ENCODE measurements around the gene NKTR. TPM values are rescaled to one million over a fixed set of nuclear protein-coding genes. Genes with fewer than 3 reads are reported as not detected.

The NKTR gene
- total RNA-seq, 1 donor from 2014 or later, result 87.3 TPM

DNA sequence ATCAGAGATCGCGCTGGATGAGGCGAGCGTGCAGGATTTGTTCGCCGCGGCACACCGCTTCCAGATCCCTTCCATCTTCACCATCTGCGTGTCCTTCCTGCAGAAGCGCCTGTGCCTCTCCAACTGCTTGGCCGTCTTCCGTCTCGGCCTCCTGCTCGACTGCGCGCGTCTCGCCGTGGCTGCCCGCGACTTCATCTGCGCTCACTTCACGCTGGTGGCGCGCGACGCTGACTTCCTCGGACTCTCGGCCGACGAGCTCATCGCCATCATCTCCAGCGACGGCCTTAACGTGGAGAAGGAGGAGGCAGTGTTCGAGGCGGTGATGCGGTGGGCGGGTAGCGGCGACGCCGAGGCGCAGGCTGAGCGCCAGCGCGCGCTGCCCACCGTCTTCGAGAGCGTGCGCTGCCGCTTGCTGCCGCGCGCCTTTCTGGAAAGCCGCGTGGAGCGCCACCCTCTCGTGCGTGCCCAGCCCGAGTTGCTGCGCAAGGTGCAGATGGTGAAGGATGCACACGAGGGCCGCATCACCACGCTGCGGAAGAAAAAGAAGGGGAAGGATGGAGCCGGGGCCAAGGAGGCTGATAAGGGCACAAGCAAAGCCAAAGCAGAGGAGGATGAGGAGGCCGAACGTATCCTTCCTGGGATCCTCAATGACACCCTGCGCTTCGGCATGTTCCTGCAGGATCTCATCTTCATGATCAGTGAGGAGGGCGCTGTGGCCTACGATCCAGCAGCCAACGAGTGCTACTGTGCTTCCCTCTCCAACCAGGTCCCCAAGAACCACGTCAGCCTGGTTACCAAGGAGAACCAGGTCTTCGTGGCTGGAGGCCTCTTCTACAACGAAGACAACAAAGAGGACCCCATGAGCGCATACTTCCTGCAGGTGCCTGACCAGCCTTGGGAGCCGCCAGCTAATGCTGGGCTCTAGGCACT lies 85.7 kb downstream of the NKTR start:
- intact Hi-C loops (cut with DNase I), result no loop called here
- H3K4me3 ChIP-seq, result peak overlapping the region; percentile 20
- ATAC-seq, result no peak
- H3K27me3 ChIP-seq (ENCODE audit: low read depth), result peaks cover 18% of the 10 kb centered on the region
- H3K36me3 ChIP-seq, result no peaks in the 10 kb centered on the region
- H3K9me3 ChIP-seq, result no peaks in the 10 kb centered on the region
- TF ChIP-seq, protein P1, sequence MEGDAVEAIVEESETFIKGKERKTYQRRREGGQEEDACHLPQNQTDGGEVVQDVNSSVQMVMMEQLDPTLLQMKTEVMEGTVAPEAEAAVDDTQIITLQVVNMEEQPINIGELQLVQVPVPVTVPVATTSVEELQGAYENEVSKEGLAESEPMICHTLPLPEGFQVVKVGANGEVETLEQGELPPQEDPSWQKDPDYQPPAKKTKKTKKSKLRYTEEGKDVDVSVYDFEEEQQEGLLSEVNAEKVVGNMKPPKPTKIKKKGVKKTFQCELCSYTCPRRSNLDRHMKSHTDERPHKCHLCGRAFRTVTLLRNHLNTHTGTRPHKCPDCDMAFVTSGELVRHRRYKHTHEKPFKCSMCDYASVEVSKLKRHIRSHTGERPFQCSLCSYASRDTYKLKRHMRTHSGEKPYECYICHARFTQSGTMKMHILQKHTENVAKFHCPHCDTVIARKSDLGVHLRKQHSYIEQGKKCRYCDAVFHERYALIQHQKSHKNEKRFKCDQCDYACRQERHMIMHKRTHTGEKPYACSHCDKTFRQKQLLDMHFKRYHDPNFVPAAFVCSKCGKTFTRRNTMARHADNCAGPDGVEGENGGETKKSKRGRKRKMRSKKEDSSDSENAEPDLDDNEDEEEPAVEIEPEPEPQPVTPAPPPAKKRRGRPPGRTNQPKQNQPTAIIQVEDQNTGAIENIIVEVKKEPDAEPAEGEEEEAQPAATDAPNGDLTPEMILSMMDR (IDR thresholded peaks at IDR 0.05), result no peak
- no peak overlapping the region for H3K27ac ChIP-seq
- no peaks in the 10 kb centered on the region for H3K4me1 ChIP-seq
- peak; percentile 39 for DNase-seq

DNA sequence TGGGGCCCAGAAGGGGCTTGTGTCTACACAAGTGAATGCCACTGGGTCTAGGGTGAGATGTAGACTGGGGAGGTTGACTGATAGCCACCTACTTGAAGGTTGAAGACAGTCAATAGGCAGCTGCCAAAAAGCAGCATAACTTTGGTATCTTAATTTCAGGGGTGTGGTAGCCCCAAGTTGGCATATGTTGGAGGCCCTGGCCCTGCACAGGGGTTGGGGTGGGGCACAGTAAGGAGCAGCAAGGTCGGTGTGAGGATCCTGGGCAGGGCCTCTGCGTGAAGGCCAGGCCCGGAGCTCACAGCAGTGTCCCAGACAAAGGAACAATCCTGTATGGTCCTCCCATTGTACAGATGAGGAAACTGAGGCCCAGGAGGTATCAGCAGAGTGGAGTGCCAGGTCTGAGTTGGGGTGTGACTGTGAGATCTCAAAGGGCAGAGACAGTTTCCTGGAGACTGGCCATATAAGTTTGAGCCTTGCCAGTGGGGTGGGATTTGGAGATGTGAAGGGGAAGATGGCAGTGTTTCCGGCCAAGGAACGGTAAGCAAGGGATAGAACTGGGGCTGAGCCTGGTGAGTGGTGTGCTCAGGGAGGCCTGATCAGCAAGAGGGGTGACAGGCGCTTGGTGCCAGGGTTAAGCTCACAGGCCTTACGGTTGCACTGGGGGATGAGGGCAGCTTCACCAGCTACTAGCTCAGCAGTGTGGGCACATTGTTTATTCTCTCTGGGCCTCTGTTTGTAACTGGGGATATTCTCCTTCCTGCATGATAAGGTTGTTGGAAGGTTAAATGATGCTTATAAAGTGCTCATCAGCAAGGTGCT lies 86.6 kb downstream of the NKTR start:
- Histone ChIP-seq H3K4me3 (no peak overlapping the region), H3K36me3 (no peaks in the 10 kb centered on the region), H3K27me3 (ENCODE audit: low read depth) (peaks cover 18% of the 10 kb centered on the region), H3K4me1 (no peaks in the 10 kb centered on the region), H3K27ac (no peak overlapping the region), H3K9me3 (no peaks in the 10 kb centered on the region)
- intact Hi-C loops (cut with DNase I), result no loop called here
- DNase-seq (no peak), ATAC-seq (no peak)
- TF ChIP-seq, protein P1 (IDR thresholded peaks at IDR 0.05), result no peak

DNA sequence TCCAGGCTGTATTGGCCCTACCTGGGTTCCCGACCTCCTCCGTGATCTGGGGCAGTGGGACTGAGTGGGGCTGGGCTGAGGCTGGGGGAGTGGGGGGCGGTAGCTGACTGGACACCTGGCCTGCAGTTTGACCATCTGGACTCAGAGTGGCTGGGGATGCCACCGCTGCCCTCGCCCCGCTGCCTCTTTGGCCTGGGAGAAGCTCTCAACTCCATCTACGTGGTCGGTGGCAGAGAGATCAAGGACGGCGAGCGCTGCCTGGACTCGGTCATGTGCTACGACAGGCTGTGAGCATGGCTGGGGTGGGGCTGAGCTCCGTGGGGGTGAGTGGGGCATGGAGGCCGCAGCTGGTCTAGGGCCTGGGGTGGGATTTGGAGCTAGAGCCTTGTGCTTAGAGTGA lies 87.5 kb downstream of the NKTR start:
- Histone ChIP-seq H3K9me3 (no peaks in the 10 kb centered on the region), H3K4me1 (no peaks in the 10 kb centered on the region), H3K4me3 (no peak overlapping the region), H3K27me3 (ENCODE audit: low read depth) (peaks cover 18% of the 10 kb centered on the region), H3K36me3 (no peaks in the 10 kb centered on the region), H3K27ac (no peak overlapping the region)
- no peak for ATAC-seq
- TF ChIP-seq, protein P1 (IDR thresholded peaks at IDR 0.05), result no peak
- peak; percentile 21 for DNase-seq
- intact Hi-C loops (cut with DNase I), result no loop called here

DNA sequence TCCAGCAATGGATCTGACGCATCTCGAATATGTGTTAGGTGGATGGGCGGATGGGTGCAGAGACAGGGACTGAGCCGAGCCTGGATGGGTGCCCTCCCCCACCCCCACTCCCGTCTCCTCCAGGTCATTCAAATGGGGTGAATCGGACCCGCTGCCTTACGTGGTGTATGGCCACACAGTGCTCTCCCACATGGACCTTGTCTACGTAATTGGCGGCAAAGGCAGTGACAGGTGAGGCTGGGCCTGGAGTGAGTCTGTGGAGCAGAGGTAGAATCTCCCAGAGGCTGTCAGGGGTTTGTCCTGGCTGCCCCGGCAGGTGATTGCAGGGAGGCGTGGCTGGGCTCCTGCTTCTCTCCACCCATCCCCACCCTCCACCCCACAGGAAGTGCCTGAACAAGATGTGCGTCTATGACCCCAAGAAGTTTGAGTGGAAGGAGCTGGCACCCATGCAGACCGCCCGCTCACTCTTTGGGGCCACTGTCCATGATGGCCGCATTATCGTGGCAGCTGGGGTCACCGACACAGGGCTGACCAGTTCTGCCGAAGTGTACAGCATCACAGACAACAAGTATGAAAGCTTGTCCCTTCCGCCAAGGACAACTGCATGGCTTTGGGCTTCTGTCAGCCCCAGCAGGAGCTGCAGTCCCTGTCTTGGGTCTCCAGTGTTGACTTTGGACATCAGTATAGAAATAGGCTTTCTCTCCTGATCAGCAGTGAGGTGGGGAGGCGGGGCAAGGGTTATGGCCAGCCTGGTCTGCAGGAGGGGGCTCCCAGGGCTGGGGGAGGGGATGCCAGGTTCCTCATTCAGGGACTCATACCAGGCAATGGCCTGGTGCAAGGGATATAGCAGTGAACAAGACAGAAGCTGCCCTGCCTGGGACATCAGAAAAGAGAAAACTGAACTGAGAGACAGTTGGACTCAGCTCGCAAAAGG lies 88.3 kb downstream of the NKTR start:
- Histone ChIP-seq H3K4me1 (no peaks in the 10 kb centered on the region), H3K27me3 (ENCODE audit: low read depth) (peaks cover 18% of the 10 kb centered on the region), H3K4me3 (no peak overlapping the region), H3K9me3 (no peaks in the 10 kb centered on the region), H3K36me3 (no peaks in the 10 kb centered on the region), H3K27ac (no peak overlapping the region)
- TF ChIP-seq, protein P1 (IDR thresholded peaks at IDR 0.05), result no peak
- peak; percentile 28 for DNase-seq
- intact Hi-C loops (cut with DNase I), result no loop called here
- no peak for ATAC-seq

All from lower lobe of right lung (tissue), 2 donors.